GM18519 (cell line): ENCODE measurements around the gene CPSF3.
A peak's percentile ranks its signal among the peaks of the same experiment; 100 is the strongest.

Source experiments
- ATAC-seq: cut with Tn5 transposase; IDR thresholded peaks from one replicate; pipeline ENCODE4 v1.9.1; 2021; ENCODE audit warnings: mild to moderate bottlenecking, moderate library complexity; ENCODE audit not compliant: unreplicated experiment, low FRiP score

The CPSF3 gene

DNA sequence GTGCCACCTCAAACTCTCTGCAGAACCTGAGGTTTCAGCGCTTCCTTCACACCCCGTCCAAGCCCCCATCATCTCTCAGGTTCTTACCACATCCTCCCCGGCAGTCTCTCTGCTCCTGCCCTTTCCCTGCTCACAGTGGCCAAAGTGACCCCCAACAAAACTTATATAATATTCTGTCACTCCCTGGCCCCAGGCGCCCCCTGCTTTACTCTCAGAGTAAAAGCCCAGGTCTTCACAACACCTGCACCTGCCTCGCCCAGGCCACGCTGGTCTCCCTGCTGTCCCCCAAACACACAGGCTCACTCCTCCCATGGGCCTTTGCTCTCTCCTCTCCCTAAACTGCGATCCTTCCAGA, 6.5 kb upstream of the CPSF3 start:
- ATAC-seq: no peak

GRCh38 chr2:9417725-9418124, 5.7 kb upstream of the CPSF3 start:
- no peak for ATAC-seq

DNA sequence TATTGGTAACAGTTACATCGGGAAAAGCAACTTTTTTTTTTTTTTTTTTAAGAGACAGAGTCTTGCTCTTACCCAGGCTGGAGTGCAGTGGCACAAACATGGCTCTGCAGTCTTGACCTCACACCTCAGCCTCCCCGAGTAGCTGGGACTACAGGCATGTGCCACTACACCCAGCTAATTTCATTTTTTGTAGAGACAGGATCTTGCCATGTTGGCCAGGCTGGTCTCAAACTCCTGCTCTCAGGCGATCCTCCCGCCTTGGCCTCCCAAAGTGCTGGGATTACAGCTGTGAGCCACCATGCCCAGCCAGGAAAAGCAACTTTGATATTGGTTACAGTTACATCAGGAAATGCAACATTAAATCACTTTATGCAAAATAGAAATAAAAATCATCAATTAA, 4.7 kb upstream of the CPSF3 start:
- ATAC-seq: no peak

DNA sequence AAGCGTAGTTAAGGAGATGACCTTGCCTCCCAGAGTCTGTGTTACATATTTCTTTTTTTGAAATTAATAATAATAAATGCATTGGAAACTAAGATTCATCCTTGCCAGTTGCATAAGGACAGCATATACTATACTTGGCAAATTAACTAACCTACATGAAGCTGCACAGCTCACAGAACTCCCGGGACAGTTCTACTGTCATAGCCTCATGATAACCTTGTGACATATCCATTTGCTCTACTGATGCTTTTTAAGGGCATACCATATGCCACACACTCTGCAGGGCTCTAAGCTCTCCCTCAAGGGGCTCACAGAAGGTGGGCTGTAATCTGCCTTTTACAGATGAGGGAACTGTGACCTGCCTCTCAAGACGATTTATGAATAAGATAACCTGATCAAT, 3.9 kb upstream of the CPSF3 start:
- ATAC-seq: no peak

GRCh38 chr2:9420495-9420894, 3.0 kb upstream of the CPSF3 start:
- no peak for ATAC-seq

GRCh38 chr2:9422321-9423099, 944 bp upstream of the CPSF3 start:
- peak; percentile 19 for ATAC-seq

GRCh38 chr2:9423922-9424272, 443 bp downstream of the CPSF3 start:
- ATAC-seq: no peak

DNA sequence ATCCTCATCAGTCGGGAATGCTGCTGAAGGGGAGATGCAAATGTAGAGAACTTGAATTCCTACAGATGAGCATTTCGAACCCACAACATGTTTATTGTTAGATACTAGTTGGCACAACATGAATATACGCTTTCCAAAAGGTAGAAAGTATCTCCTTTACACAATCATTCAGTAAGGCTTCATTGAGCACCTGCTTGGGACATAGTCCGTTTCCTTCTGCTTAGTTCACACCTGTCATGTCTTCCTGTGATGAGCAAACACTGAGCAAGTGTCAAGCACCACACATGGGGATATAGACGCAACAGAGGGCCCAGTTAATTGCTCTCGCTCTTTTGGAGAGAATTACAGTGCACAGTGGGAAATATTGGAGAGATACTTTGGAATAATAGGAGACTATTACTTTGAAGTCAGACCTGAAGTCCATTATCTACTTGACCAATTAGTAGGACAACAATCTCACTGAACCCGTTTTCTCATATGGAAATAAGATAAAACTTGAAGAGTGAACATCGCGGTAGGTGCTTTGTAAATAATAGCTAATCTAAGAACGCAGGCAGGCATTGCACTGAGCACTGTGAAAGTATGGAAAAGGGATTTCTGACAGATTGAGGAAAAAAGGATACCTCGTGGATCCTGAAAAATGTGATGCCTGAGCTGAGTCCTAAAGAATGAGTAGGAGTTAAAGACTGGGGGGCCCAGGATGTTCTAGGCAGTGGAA, 1.2 kb downstream of the CPSF3 start:
- no peak for ATAC-seq

DNA sequence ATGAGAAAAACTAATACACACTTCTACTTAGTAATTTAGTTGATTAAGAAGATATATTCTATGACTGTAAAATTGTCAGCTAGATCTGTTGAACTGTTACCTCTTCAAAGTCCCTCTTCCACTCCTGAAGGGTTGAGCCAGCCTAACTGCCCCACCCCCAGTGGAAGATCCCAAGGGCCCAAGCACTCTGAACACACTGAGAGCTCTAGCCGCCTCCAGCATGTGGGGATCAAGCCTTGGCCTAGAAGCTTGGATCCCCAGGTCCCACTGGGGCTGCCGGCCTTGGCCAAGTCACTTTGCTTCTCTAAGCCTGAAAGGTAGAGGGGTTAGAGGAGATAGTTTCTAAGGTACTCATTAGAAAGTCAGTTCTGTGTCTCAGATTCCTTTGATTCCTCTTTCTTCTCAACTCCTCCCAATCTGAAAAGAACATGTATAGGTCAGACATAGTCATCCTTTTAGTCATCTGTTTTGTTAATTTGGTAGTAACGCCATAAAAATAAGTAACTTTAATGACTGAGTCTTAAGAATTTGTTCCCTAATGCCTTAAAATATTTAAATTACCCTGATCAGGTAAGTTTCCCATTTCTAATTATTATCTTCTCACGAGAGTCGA, 5.6 kb downstream of the CPSF3 start:
- ATAC-seq: no peak

GRCh38 chr2:9430316-9431293, 7.2 kb downstream of the CPSF3 start:
- no peak for ATAC-seq

DNA sequence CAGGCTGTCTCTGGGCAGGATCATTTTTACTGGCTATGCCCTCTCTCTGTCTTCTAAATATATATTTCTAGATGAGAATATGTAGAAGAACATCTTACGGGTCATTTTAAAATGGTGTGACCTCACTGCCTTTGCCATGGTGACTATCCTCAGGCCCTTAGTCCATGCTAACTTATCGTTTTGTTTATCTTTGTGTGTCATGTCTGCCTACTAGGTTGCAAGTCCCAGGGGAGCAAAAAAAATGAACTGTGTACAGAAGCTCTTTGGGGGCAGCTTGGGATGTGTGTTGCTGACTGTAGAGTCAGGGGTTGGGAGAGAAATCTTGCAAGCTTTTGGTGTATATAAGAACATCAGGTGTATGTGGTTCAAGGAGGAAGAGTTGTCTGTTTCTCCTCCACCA, 11.0 kb downstream of the CPSF3 start:
- ATAC-seq: no peak

GRCh38 chr2:9439536-9439935, 16.1 kb downstream of the CPSF3 start:
- ATAC-seq: no peak

GRCh38 chr2:9440058-9440727, 16.7 kb downstream of the CPSF3 start:
- ATAC-seq: no peak

GRCh38 chr2:9441556-9441955, 18.1 kb downstream of the CPSF3 start:
- no peak for ATAC-seq

GRCh38 chr2:9443526-9443925, 20.1 kb downstream of the CPSF3 start:
- no peak for ATAC-seq

DNA sequence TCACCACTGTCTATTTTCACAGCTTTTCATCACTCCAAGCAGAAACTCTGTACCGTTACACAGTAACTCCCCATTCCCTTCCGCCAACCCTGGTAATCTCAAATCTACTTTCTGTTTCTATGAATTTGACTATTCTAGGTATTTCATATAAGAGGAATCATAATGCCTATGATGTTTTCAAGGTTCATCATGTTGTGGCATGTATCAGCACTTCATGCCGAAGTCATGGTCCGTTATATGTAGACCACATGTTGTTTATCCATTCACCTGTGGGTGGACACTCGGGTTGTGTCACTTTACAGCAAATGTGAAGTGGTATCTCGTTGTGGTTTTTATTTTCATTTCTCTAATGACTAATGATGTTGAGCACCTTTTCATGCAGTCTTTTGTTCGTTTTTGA, 21.6 kb downstream of the CPSF3 start:
- no peak for ATAC-seq

- no peak for ATAC-seq
Observed at GRCh38 chr2:9451231-9451630, 27.8 kb downstream of the CPSF3 start.

- ATAC-seq: no peak
Observed at GRCh38 chr2:9460441-9461017, 37.1 kb downstream of the CPSF3 start.

- ATAC-seq: no peak
Observed at GRCh38 chr2:9461079-9461478, 37.6 kb downstream of the CPSF3 start.

DNA sequence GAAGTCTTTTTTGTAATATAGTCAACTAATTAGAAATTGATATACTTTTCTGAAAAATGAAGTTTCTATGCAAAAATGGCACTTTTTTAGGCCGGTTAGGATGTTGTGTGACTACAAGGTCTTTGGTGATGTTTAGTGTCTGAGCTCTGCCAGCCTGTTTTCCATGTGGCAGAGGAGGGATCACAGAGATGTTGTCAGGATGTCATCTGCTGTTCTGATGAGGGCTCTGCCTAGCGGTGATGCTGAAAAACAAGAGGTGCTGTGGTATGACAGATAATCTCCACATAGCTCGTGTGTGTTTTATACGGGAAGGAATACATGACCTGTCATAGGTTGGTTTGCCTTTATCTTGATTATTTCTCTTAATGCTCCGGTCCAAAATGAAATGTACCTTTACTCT, 38.9 kb downstream of the CPSF3 start:
- ATAC-seq: no peak
